Activated CD4-positive, alpha-beta T cell treated with anti-CD3 and anti-CD28 coated beads, Interleukin-2, amount 10 ng/mL, durations not matched to agents 7 days and 5 days (primary cell): Measurements from ENCODE around the gene LDLRAD4. TPM values are rescaled to one million over a fixed set of nuclear protein-coding genes. Genes with fewer than 3 reads are reported as not detected.

Experiments used
- CTCF ChIA-PET: fragments of 350-600 bp; sonication (Branson Sonifier 250); formaldehyde crosslinking; loops from one replicate; lab custom pipeline; 2021; ENCODE audit warnings: antibody characterized with exemption; lab: Charles Lee
- POLR2A ChIA-PET: fragments of 350-600 bp; sonication (Branson Sonifier 250); formaldehyde crosslinking; loops from one replicate; lab custom pipeline; 2021; ENCODE audit warnings: antibody characterized with exemption; lab: Charles Lee
- DNase-seq: peaks from one replicate; pipeline ENCODE4 v3.0.0-alpha.2; 2020
- H3K27ac Mint-ChIP-seq: one replicate; pipeline ENCODE4 v1.8.0; 2021; ENCODE audit warnings: mild to moderate bottlenecking, moderate library complexity, mixed read lengths
- H3K27me3 Mint-ChIP-seq: one replicate; pipeline ENCODE4 v1.8.0; 2021; ENCODE audit warnings: mixed read lengths
- H3K36me3 Mint-ChIP-seq: one replicate; pipeline ENCODE4 v1.8.0; 2021; ENCODE audit warnings: low read depth, mixed read lengths
- H3K4me1 Mint-ChIP-seq: one replicate; pipeline ENCODE4 v1.8.0; 2021; ENCODE audit warnings: mixed read lengths
- H3K4me3 Mint-ChIP-seq: one replicate; pipeline ENCODE4 v1.8.0; 2021; ENCODE audit warnings: mild to moderate bottlenecking, moderate library complexity, mixed read lengths
- H3K9me3 Mint-ChIP-seq: one replicate; pipeline ENCODE4 v1.8.0; 2021; ENCODE audit warnings: mixed read lengths
- total RNA-seq, 2 experiments: library from RNA; stranded (reverse); gene quantifications; one replicate each; pipeline ENCODE4 v1.2.3, GENCODE V29; 2021

LDLRAD4 gene
- total RNA-seq, 2 experiments from 2014 or later = 23.8 to 28.6 TPM

GRCh38 chr18:13319629-13320028, 101.1 kb downstream of the LDLRAD4 start:
- Mint-ChIP-seq H3K4me3 (no peak overlapping the region), H3K27ac (no peak overlapping the region)
- CTCF ChIA-PET = interaction anchor here (0.6 to 1.6 kb wide), 3 partner anchors 8 to 38 kb away, joined by 4 to 5 read pairs (median 5); no protein-coding TSS in a partner anchor

GRCh38 chr18:13320096-13320495, 101.5 kb downstream of the LDLRAD4 start:
- ChIA-PET CTCF (no interaction called here), POLR2A (no interaction called here)
- Mint-ChIP-seq H3K27me3 (no peaks in the 10 kb centered on the region), H3K27ac (no peak overlapping the region), H3K4me3 (no peak overlapping the region), H3K36me3 (peaks cover 12% of the 10 kb centered on the region), H3K4me1 (peaks cover 5% of the 10 kb centered on the region), H3K9me3 (peaks cover 15% of the 10 kb centered on the region)
- DNase-seq = no peak

More at GRCh38 chr18:13319629-13320028, 101.1 kb downstream of the LDLRAD4 start:
- Mint-ChIP-seq H3K36me3 (peaks cover 15% of the 10 kb centered on the region), H3K9me3 (peaks cover 19% of the 10 kb centered on the region), H3K27me3 (no peaks in the 10 kb centered on the region), H3K4me1 (peaks cover 5% of the 10 kb centered on the region)
- DNase-seq = no peak
- POLR2A ChIA-PET = no interaction called here

GRCh38 chr18:13320891-13321425, 102.4 kb downstream of the LDLRAD4 start:
- DNase-seq = no peak
- H3K4me3 Mint-ChIP-seq = no peak overlapping the region
- ChIA-PET POLR2A (no interaction called here), CTCF (no interaction called here)
- H3K36me3 Mint-ChIP-seq = peaks cover 7% of the 10 kb centered on the region
- no peaks in the 10 kb centered on the region for H3K27me3 Mint-ChIP-seq
- peaks cover 5% of the 10 kb centered on the region for H3K4me1 Mint-ChIP-seq
- H3K9me3 Mint-ChIP-seq = peaks cover 9% of the 10 kb centered on the region
- no peak overlapping the region for H3K27ac Mint-ChIP-seq

GRCh38 chr18:13321923-13322322, 103.4 kb downstream of the LDLRAD4 start:
- H3K4me1 Mint-ChIP-seq = peaks cover 5% of the 10 kb centered on the region
- no peak overlapping the region for H3K4me3 Mint-ChIP-seq
- CTCF ChIA-PET = no interaction called here
- no peak overlapping the region for H3K27ac Mint-ChIP-seq
- no peaks in the 10 kb centered on the region for H3K36me3 Mint-ChIP-seq
- no peaks in the 10 kb centered on the region for H3K9me3 Mint-ChIP-seq
- no peak for DNase-seq
- no peaks in the 10 kb centered on the region for H3K27me3 Mint-ChIP-seq
- POLR2A ChIA-PET = no interaction called here

- CTCF ChIA-PET = interaction anchor here (0.5 to 0.6 kb wide), 2 partner anchors 101 to 353 kb away, joined by 3 to 4 read pairs; no protein-coding TSS in a partner anchor
- no peak for DNase-seq
- no peak overlapping the region for H3K27ac Mint-ChIP-seq
These were observed 104.6 kb downstream of the LDLRAD4 start for GRCh38 chr18:13323186-13323585.

GRCh38 chr18:13324880-13325279, 106.3 kb downstream of the LDLRAD4 start:
- H3K4me1 Mint-ChIP-seq = peaks cover 5% of the 10 kb centered on the region
- CTCF ChIA-PET = no interaction called here
- H3K27me3 Mint-ChIP-seq = no peaks in the 10 kb centered on the region
- DNase-seq = no peak
- no peak overlapping the region for H3K27ac Mint-ChIP-seq
- POLR2A ChIA-PET = no interaction called here
- H3K36me3 Mint-ChIP-seq = peaks cover 3% of the 10 kb centered on the region
- no peaks in the 10 kb centered on the region for H3K9me3 Mint-ChIP-seq
- no peak overlapping the region for H3K4me3 Mint-ChIP-seq

More at GRCh38 chr18:13323186-13323585, 104.6 kb downstream of the LDLRAD4 start:
- Mint-ChIP-seq H3K27me3 (no peaks in the 10 kb centered on the region), H3K4me1 (peaks cover 5% of the 10 kb centered on the region), H3K4me3 (no peak overlapping the region), H3K9me3 (no peaks in the 10 kb centered on the region), H3K36me3 (peaks cover 3% of the 10 kb centered on the region)
- POLR2A ChIA-PET = no interaction called here

GRCh38 chr18:13328213-13328612, 109.7 kb downstream of the LDLRAD4 start:
- CTCF ChIA-PET = interaction anchor here (1.0 kb wide), 2 partner anchors 9 to 10 kb away, joined by 3 to 4 read pairs; no protein-coding TSS in a partner anchor

GRCh38 chr18:13330996-13331395, 112.4 kb downstream of the LDLRAD4 start:
- CTCF ChIA-PET = interaction anchor here (1.2 kb wide), 2 partner anchors 19 to 115 kb away, joined by 3 read pairs; no protein-coding TSS in a partner anchor
- POLR2A ChIA-PET = no interaction called here
- peaks cover 3% of the 10 kb centered on the region for H3K27me3 Mint-ChIP-seq
- no peak overlapping the region for H3K27ac Mint-ChIP-seq
- peaks cover 4% of the 10 kb centered on the region for H3K9me3 Mint-ChIP-seq
- no peaks in the 10 kb centered on the region for H3K4me1 Mint-ChIP-seq
- peaks cover 10% of the 10 kb centered on the region for H3K36me3 Mint-ChIP-seq
- DNase-seq = no peak
- no peak overlapping the region for H3K4me3 Mint-ChIP-seq

More at GRCh38 chr18:13328213-13328612, 109.7 kb downstream of the LDLRAD4 start:
- Mint-ChIP-seq H3K36me3 (peaks cover 3% of the 10 kb centered on the region), H3K27me3 (peaks cover 3% of the 10 kb centered on the region), H3K4me1 (peaks cover under 1% of the 10 kb centered on the region), H3K9me3 (no peaks in the 10 kb centered on the region), H3K27ac (no peak overlapping the region), H3K4me3 (no peak overlapping the region)
- no peak for DNase-seq
- POLR2A ChIA-PET = no interaction called here

GRCh38 chr18:13331846-13332245, 113.3 kb downstream of the LDLRAD4 start:
- Mint-ChIP-seq H3K4me3 (no peak overlapping the region), H3K9me3 (peaks cover 4% of the 10 kb centered on the region), H3K27ac (no peak overlapping the region), H3K27me3 (peaks cover 3% of the 10 kb centered on the region), H3K4me1 (no peaks in the 10 kb centered on the region), H3K36me3 (peaks cover 10% of the 10 kb centered on the region)
- DNase-seq = no peak
- POLR2A ChIA-PET = no interaction called here
- CTCF ChIA-PET = no interaction called here

GRCh38 chr18:13332874-13333273, 114.3 kb downstream of the LDLRAD4 start:
- Mint-ChIP-seq H3K36me3 (peaks cover 7% of the 10 kb centered on the region), H3K4me1 (no peaks in the 10 kb centered on the region), H3K4me3 (no peak overlapping the region), H3K27me3 (peaks cover 3% of the 10 kb centered on the region), H3K9me3 (peaks cover 4% of the 10 kb centered on the region), H3K27ac (no peak overlapping the region)
- POLR2A ChIA-PET = no interaction called here
- no peak for DNase-seq
- CTCF ChIA-PET = no interaction called here

- peaks cover 9% of the 10 kb centered on the region for H3K36me3 Mint-ChIP-seq
- H3K27me3 Mint-ChIP-seq = peaks cover 3% of the 10 kb centered on the region
- POLR2A ChIA-PET = no interaction called here
- peaks cover 7% of the 10 kb centered on the region for H3K9me3 Mint-ChIP-seq
- CTCF ChIA-PET = no interaction called here
- H3K4me3 Mint-ChIP-seq = no peak overlapping the region
- no peak overlapping the region for H3K27ac Mint-ChIP-seq
- DNase-seq = no peak
- H3K4me1 Mint-ChIP-seq = no peaks in the 10 kb centered on the region
These were observed 117.3 kb downstream of the LDLRAD4 start for GRCh38 chr18:13335903-13336302.

GRCh38 chr18:13336841-13337240, 118.3 kb downstream of the LDLRAD4 start:
- Mint-ChIP-seq H3K27ac (no peak overlapping the region), H3K36me3 (peaks cover 13% of the 10 kb centered on the region), H3K4me1 (no peaks in the 10 kb centered on the region), H3K27me3 (peaks cover 3% of the 10 kb centered on the region), H3K9me3 (peaks cover 11% of the 10 kb centered on the region), H3K4me3 (no peak overlapping the region)
- POLR2A ChIA-PET = no interaction called here
- CTCF ChIA-PET = no interaction called here
- no peak for DNase-seq

GRCh38 chr18:13337369-13337768, 118.8 kb downstream of the LDLRAD4 start:
- Mint-ChIP-seq H3K9me3 (peaks cover 11% of the 10 kb centered on the region), H3K27me3 (peaks cover 3% of the 10 kb centered on the region), H3K4me1 (no peaks in the 10 kb centered on the region), H3K27ac (no peak overlapping the region), H3K36me3 (peaks cover 13% of the 10 kb centered on the region), H3K4me3 (no peak overlapping the region)
- no peak for DNase-seq
- POLR2A ChIA-PET = no interaction called here
- CTCF ChIA-PET = interaction anchor here (0.8 kb wide), 1 partner anchor 298 kb away, joined by 3 read pairs; no protein-coding TSS in a partner anchor
